Measurements from ENCODE around the gene AMY1B. TPM values are rescaled to one million over a fixed set of nuclear protein-coding genes. Genes with fewer than 3 reads are reported as not detected.
"Not testable (repeated sequence)": the region's sequence is repeated elsewhere in the genome, so short reads cannot be mapped to it uniquely, and the experiment has no call there.

AMY1B gene
- total RNA-seq (not detected), polyA plus RNA-seq (not detected)
- long read RNA-seq, donor 1: 0 reads
- long read RNA-seq, donor 2: 0 reads
- long read RNA-seq, donor 3: 0 reads
- long read RNA-seq, donor 4: 0 reads

- intact Hi-C loops (cut with DNase I); H3K27me3 ChIP-seq (ENCODE audit: control insufficient read depth, insufficient read depth); ATAC-seq; DNase-seq; H3K4me1 ChIP-seq (ENCODE audit: control insufficient read depth, insufficient read depth, low read length); H3K27ac ChIP-seq (ENCODE audit: low read length); H3K9me3 ChIP-seq (ENCODE audit: control insufficient read depth, low read length); H3K4me3 ChIP-seq (ENCODE audit: low read length): not testable (repeated sequence)
- no CpG with 5 or more reads among the region's 5 CpGs for WGBS
Measured at GRCh38 chr1:103696110-103696509, at the start of gene AMY1B. Gene AMY1B (minus strand): TSS chr1:103696210. CDS start chr1:103695639, 571 bp downstream.

- ATAC-seq; intact Hi-C loops (cut with DNase I); H3K9me3 ChIP-seq (ENCODE audit: control insufficient read depth, low read length); H3K27me3 ChIP-seq (ENCODE audit: control insufficient read depth, insufficient read depth); H3K27ac ChIP-seq (ENCODE audit: low read length); H3K4me3 ChIP-seq (ENCODE audit: low read length); H3K4me1 ChIP-seq (ENCODE audit: control insufficient read depth, insufficient read depth, low read length); DNase-seq: not testable (repeated sequence)
- WGBS: no CpG with 5 or more reads among the region's 4 CpGs
Measured at GRCh38 chr1:103745040-103745439, 49.0 kb upstream of the AMY1B start.

- H3K4me1 ChIP-seq (ENCODE audit: control insufficient read depth, insufficient read depth, low read length): not testable (repeated sequence)
- WGBS: no CpG with 5 or more reads among the region's 4 CpGs
Measured at GRCh38 chr1:103744449-103744848, 48.4 kb upstream of the AMY1B start.

GRCh38 chr1:103738031-103738430, 42.0 kb upstream of the AMY1B start:
- ATAC-seq; intact Hi-C loops (cut with DNase I): not testable (repeated sequence)
- WGBS: no CpG with 5 or more reads among the region's 3 CpGs

More at GRCh38 chr1:103744449-103744848, 48.4 kb upstream of the AMY1B start:
- H3K27ac ChIP-seq (ENCODE audit: low read length); intact Hi-C loops (cut with DNase I); H3K4me3 ChIP-seq (ENCODE audit: low read length); ATAC-seq; H3K27me3 ChIP-seq (ENCODE audit: control insufficient read depth, insufficient read depth); H3K9me3 ChIP-seq (ENCODE audit: control insufficient read depth, low read length); DNase-seq: not testable (repeated sequence)

GRCh38 chr1:103735334-103735733, 39.3 kb upstream of the AMY1B start:
- intact Hi-C loops (cut with DNase I); H3K9me3 ChIP-seq (ENCODE audit: control insufficient read depth, low read length); H3K4me3 ChIP-seq (ENCODE audit: low read length); H3K27me3 ChIP-seq (ENCODE audit: control insufficient read depth, insufficient read depth); H3K27ac ChIP-seq (ENCODE audit: low read length); H3K4me1 ChIP-seq (ENCODE audit: control insufficient read depth, insufficient read depth, low read length); DNase-seq; ATAC-seq: not testable (repeated sequence)
- no CpG with 5 or more reads among the region's 3 CpGs for WGBS

More at GRCh38 chr1:103738031-103738430, 42.0 kb upstream of the AMY1B start:
- H3K4me1 ChIP-seq (ENCODE audit: control insufficient read depth, insufficient read depth, low read length); H3K9me3 ChIP-seq (ENCODE audit: control insufficient read depth, low read length); H3K27ac ChIP-seq (ENCODE audit: low read length); DNase-seq; H3K27me3 ChIP-seq (ENCODE audit: control insufficient read depth, insufficient read depth); H3K4me3 ChIP-seq (ENCODE audit: low read length): not testable (repeated sequence)

GRCh38 chr1:103721473-103721872, 25.5 kb upstream of the AMY1B start:
- H3K27me3 ChIP-seq (ENCODE audit: control insufficient read depth, insufficient read depth); H3K4me3 ChIP-seq (ENCODE audit: low read length); ATAC-seq; H3K9me3 ChIP-seq (ENCODE audit: control insufficient read depth, low read length); intact Hi-C loops (cut with DNase I); H3K4me1 ChIP-seq (ENCODE audit: control insufficient read depth, insufficient read depth, low read length); H3K27ac ChIP-seq (ENCODE audit: low read length); DNase-seq: not testable (repeated sequence)
- WGBS: no CpG with 5 or more reads among the region's 2 CpGs

- H3K9me3 ChIP-seq (ENCODE audit: control insufficient read depth, low read length); DNase-seq; H3K4me3 ChIP-seq (ENCODE audit: low read length); H3K27me3 ChIP-seq (ENCODE audit: control insufficient read depth, insufficient read depth); intact Hi-C loops (cut with DNase I); H3K4me1 ChIP-seq (ENCODE audit: control insufficient read depth, insufficient read depth, low read length); H3K27ac ChIP-seq (ENCODE audit: low read length); ATAC-seq: not testable (repeated sequence)
- 69% methylated on average over 6 of the region's 6 CpGs for WGBS
Measured at GRCh38 chr1:103717404-103717803, 21.4 kb upstream of the AMY1B start.

GRCh38 chr1:103710381-103710780, 14.4 kb upstream of the AMY1B start:
- no CpG with 5 or more reads among the region's 3 CpGs for WGBS
- H3K27ac ChIP-seq (ENCODE audit: low read length); intact Hi-C loops (cut with DNase I): not testable (repeated sequence)

GRCh38 chr1:103707670-103708069, 11.7 kb upstream of the AMY1B start:
- H3K27me3 ChIP-seq (ENCODE audit: control insufficient read depth, insufficient read depth); H3K4me3 ChIP-seq (ENCODE audit: low read length); DNase-seq; H3K9me3 ChIP-seq (ENCODE audit: control insufficient read depth, low read length); H3K27ac ChIP-seq (ENCODE audit: low read length); H3K4me1 ChIP-seq (ENCODE audit: control insufficient read depth, insufficient read depth, low read length); ATAC-seq; intact Hi-C loops (cut with DNase I): not testable (repeated sequence)
- no CpG with 5 or more reads among the region's 3 CpGs for WGBS

More at GRCh38 chr1:103710381-103710780, 14.4 kb upstream of the AMY1B start:
- not testable (repeated sequence) for H3K4me1 ChIP-seq (ENCODE audit: control insufficient read depth, insufficient read depth, low read length); ATAC-seq; H3K9me3 ChIP-seq (ENCODE audit: control insufficient read depth, low read length); H3K27me3 ChIP-seq (ENCODE audit: control insufficient read depth, insufficient read depth); H3K4me3 ChIP-seq (ENCODE audit: low read length); DNase-seq

GRCh38 chr1:103701256-103701655, 5.2 kb upstream of the AMY1B start:
- H3K27ac ChIP-seq (ENCODE audit: low read length); H3K4me3 ChIP-seq (ENCODE audit: low read length); ATAC-seq; H3K9me3 ChIP-seq (ENCODE audit: control insufficient read depth, low read length); H3K4me1 ChIP-seq (ENCODE audit: control insufficient read depth, insufficient read depth, low read length); DNase-seq; intact Hi-C loops (cut with DNase I); H3K27me3 ChIP-seq (ENCODE audit: control insufficient read depth, insufficient read depth): not testable (repeated sequence)
- no CpG with 5 or more reads among the region's 4 CpGs for WGBS

- H3K9me3 ChIP-seq (ENCODE audit: control insufficient read depth, low read length); H3K4me3 ChIP-seq (ENCODE audit: low read length); ATAC-seq; H3K4me1 ChIP-seq (ENCODE audit: control insufficient read depth, insufficient read depth, low read length); H3K27me3 ChIP-seq (ENCODE audit: control insufficient read depth, insufficient read depth); intact Hi-C loops (cut with DNase I); H3K27ac ChIP-seq (ENCODE audit: low read length); DNase-seq: not testable (repeated sequence)
- no CpG with 5 or more reads among the region's 4 CpGs for WGBS
Measured at GRCh38 chr1:103700669-103701068, 4.7 kb upstream of the AMY1B start.

- WGBS: no CpG with 5 or more reads among the region's 6 CpGs
- H3K4me1 ChIP-seq (ENCODE audit: control insufficient read depth, insufficient read depth, low read length); H3K4me3 ChIP-seq (ENCODE audit: low read length); H3K27me3 ChIP-seq (ENCODE audit: control insufficient read depth, insufficient read depth); intact Hi-C loops (cut with DNase I); H3K9me3 ChIP-seq (ENCODE audit: control insufficient read depth, low read length); DNase-seq; ATAC-seq; H3K27ac ChIP-seq (ENCODE audit: low read length): not testable (repeated sequence)
Measured at GRCh38 chr1:103697430-103697829, 1.4 kb upstream of the AMY1B start.
